HepG2 (cell line): ENCODE data around the gene KCNMB2. TPM values are rescaled to one million over a fixed set of nuclear protein-coding genes. Genes with fewer than 3 reads are reported as not detected.

Experiments used
- ATAC-seq: fragments of 200-7000 bp; cut with Tn5 transposase; 3 replicates; pipeline ENCODE4 v1.9.1; 2020; ENCODE audit warnings: mild to moderate bottlenecking, moderate library complexity
- BruUV-seq: library from RNA; stranded (reverse); fragments of 400-500 nt; replicated peaks from 2 replicates; lab custom pipeline; 2021; lab: Mats Ljungman, UMichigan
- CTCF ChIA-PET: fragments of 300-600 bp; formaldehyde crosslinking; extraction: SDS; loops from one replicate; lab custom pipeline; 2021; ENCODE audit warnings: low total read pairs, inconsistent platforms, low intra/inter-chr PET ratio; lab: Yijun Ruan, JAX
- POLR2A ChIA-PET: fragments of 350-600 bp; sonication (Branson Sonifier 250); formaldehyde crosslinking; loops from one replicate; lab custom pipeline; 2020; ENCODE audit warnings: antibody characterized with exemption, inconsistent platforms; lab: Yijun Ruan, JAX
- DNase-seq: peaks from one replicate; pipeline ENCODE4 v3.0.0-alpha.2; 2015; ENCODE audit warnings: low spot score
- FAIRE-seq: peaks from 3 replicates; lab custom pipeline; 2011; peaks lifted over from hg19 to GRCh38; lab: Jason Lieb, UNC
- H2AFZ ChIP-seq: one replicate; pipeline ENCODE4 v1.6.1; 2011; ENCODE audit warnings: low read length, inconsistent platforms
- H3K27ac ChIP-seq: fragments of 300-600 bp; 3 replicates; pipeline ENCODE4 v1.8.0; 2011; ENCODE audit warnings: mixed run types, mild to moderate bottlenecking, mixed read lengths, low read length, inconsistent platforms; ENCODE audit not compliant: insufficient read depth; ENCODE audit errors: extremely low read length
- H3K27me3 ChIP-seq, 2 experiments: fragments of 200-600 bp in 1 of 2; 2 replicates in 1 of 2; 3 replicates in 1 of 2; pipeline versions ENCODE4 v1.6.0 to v1.8.0; 2011; ENCODE audit warnings: low read length in 2 of 2, mild to moderate bottlenecking in 2 of 2, moderate library complexity in 2 of 2, inconsistent platforms in 1 of 2; ENCODE audit not compliant: insufficient read depth in 2 of 2, control insufficient read depth in 1 of 2
- H3K36me3 ChIP-seq, 2 experiments: fragments of 200-600 bp in 1 of 2; replicated peaks in 1 of 2; 2 replicates in 1 of 2; 3 replicates in 1 of 2; pipeline versions ENCODE4 v1.5.1 to v1.8.0; 2011; ENCODE audit warnings: low read length in 2 of 2, inconsistent platforms in 1 of 2; ENCODE audit not compliant: insufficient read depth in 2 of 2, control insufficient read depth in 1 of 2
- H3K4me1 ChIP-seq: 2 replicates; pipeline ENCODE4 v1.5.1; 2012; ENCODE audit warnings: low read length, inconsistent platforms; ENCODE audit not compliant: insufficient read depth
- H3K4me2 ChIP-seq: 2 replicates; pipeline ENCODE4 v1.6.0; 2011; ENCODE audit warnings: low read depth, low read length, inconsistent platforms
- H3K4me3 ChIP-seq, 3 experiments: fragments of 200-600 bp in 1 of 3; sonication (generic), shearing (Covaris generic) in 1 of 3; replicated peaks in 1 of 3; 2 replicates each; pipeline ENCODE4 v1.5.1; 2011 to 2016; ENCODE audit warnings: low read length in 3 of 3, inconsistent platforms in 2 of 3, low read depth in 2 of 3, mild to moderate bottlenecking in 2 of 3, control low read depth in 1 of 3, mixed read lengths in 1 of 3; ENCODE audit not compliant: insufficient read depth in 1 of 3
- H3K79me2 ChIP-seq: one replicate; pipeline ENCODE4 v1.6.1; 2011; ENCODE audit warnings: low read length, inconsistent platforms; ENCODE audit not compliant: insufficient read depth
- H3K9ac ChIP-seq: 2 replicates; pipeline ENCODE4 v1.6.0; 2011; ENCODE audit warnings: mild to moderate bottlenecking, low read depth, low read length, inconsistent platforms; ENCODE audit not compliant: insufficient read depth
- H3K9me3 ChIP-seq: 2 replicates; pipeline ENCODE4 v1.5.1; 2012; ENCODE audit warnings: mild to moderate bottlenecking, low read length
- H4K20me1 ChIP-seq: 2 replicates; pipeline ENCODE4 v1.6.0; 2011; ENCODE audit warnings: inconsistent platforms, mild to moderate bottlenecking, low read length, moderate library complexity; ENCODE audit not compliant: insufficient read depth
- ATAD3A ChIP-seq: sonication (generic); formaldehyde crosslinking; IDR thresholded peaks from 2 replicates; pipeline ENCODE4 v1.4.0; 2020; ENCODE audit warnings: missing genetic modification reagents
- DDIT3 ChIP-seq: sonication (generic); formaldehyde crosslinking; IDR thresholded peaks from 2 replicates; pipeline ENCODE4 v1.4.0; 2020; ENCODE audit warnings: mild to moderate bottlenecking, missing genetic modification reagents
- POLR2A ChIP-seq, 2 experiments: IDR thresholded peaks; 2 replicates each; pipeline ENCODE4 v1.6.1; 2011; ENCODE audit warnings: low read depth in 2 of 2, low read length in 2 of 2, mild to moderate bottlenecking in 1 of 2, moderate library complexity in 1 of 2; ENCODE audit not compliant: insufficient read depth in 1 of 2
- SOX13 ChIP-seq, 3 experiments: fragments of 450-650 bp in 1 of 3; sonication (generic) in 1 of 3; formaldehyde crosslinking in 1 of 3; IDR thresholded peaks in 2 of 3; conservative IDR thresholded peaks in 1 of 3; 2 replicates each; pipeline versions ENCODE4 v1.5.0 to v1.6.1; 2016 to 2020; ENCODE audit warnings: antibody characterized with exemption in 1 of 3, mild to moderate bottlenecking in 1 of 3, missing compliant biosample characterization in 1 of 3, missing genetic modification reagents in 1 of 3, moderate library complexity in 1 of 3
- ZBTB38 ChIP-seq: sonication (generic); formaldehyde crosslinking; IDR thresholded peaks from 2 replicates; pipeline ENCODE4 v1.5.1; 2020; ENCODE audit warnings: mild to moderate bottlenecking, missing genetic modification reagents
- ZNF775 ChIP-seq: sonication (generic); formaldehyde crosslinking; IDR thresholded peaks from 2 replicates; pipeline ENCODE4 v1.4.0; 2020; ENCODE audit warnings: missing genetic modification reagents, mild to moderate bottlenecking, moderate library complexity, borderline replicate concordance
- ZSCAN22 ChIP-seq: sonication (generic); formaldehyde crosslinking; IDR thresholded peaks from 2 replicates; pipeline ENCODE4 v1.4.0; 2020; ENCODE audit warnings: mild to moderate bottlenecking, missing genetic modification reagents
- WGBS: methylation state at CpG from one replicate; pipeline ENCODE4 v1.1.6; 2017; ENCODE audit warnings: low lambda C conversion rate; 5-methylcytosine and 5-hydroxymethylcytosine counted together
- in situ Hi-C: cut with HindIII; loops from 2 replicates; pipeline ENCODE4 v1.10.0; 2017; ENCODE audit warnings: low pct_unique_long_range_greater_than_20kb; ENCODE audit not compliant: extremely low pct_ligation_motif_present
- intact Hi-C: fragments of 100-400 bp; cut with micrococcal nuclease; formaldehyde crosslinking; loops from one replicate; pipeline ENCODE4 v1.10.0; 2022; ENCODE audit not compliant: unreplicated experiment
- polyA plus RNA-seq, 8 experiments: library from polyadenylated mRNA; depleted of rRNA in 3 of 8; stranded (reverse) in 7 of 8; unstranded in 1 of 8; fragments of >200 nt; fragmentation: Illumina TruSeq in 4 of 8; extraction: Trizol in 4 of 8; gene quantifications; 2 replicates each; pipeline versions ENCODE4 v1.2.1 to v1.2.3, GENCODE V29; 2011 to 2016; ENCODE audit warnings: low read depth in 4 of 8, missing spikeins in 1 of 8, mixed read lengths in 1 of 8; ENCODE audit not compliant: insufficient read depth in 1 of 8
- total RNA-seq, 5 experiments: library from RNA; depleted of rRNA; stranded (reverse); fragments of >200 nt; fragmentation: Illumina TruSeq; extraction: Trizol; gene quantifications; 2 replicates each; pipeline ENCODE4 v1.2.3, GENCODE V29; 2016; ENCODE audit warnings: low read depth in 1 of 5
- TF ChIP-seq, protein P1 (sequence below): sonication (generic); formaldehyde crosslinking; conservative IDR thresholded peaks from 2 replicates; pipeline ENCODE4 v1.4.0; 2020; ENCODE audit warnings: missing genetic modification reagents
- TF ChIP-seq, protein P2 (sequence below): sonication (generic); formaldehyde crosslinking; IDR thresholded peaks from 2 replicates; pipeline ENCODE4 v1.5.0; 2020; ENCODE audit warnings: mild to moderate bottlenecking, missing genetic modification reagents
- TF ChIP-seq, protein P3 (sequence below): sonication (generic); formaldehyde crosslinking; IDR thresholded peaks from 2 replicates; pipeline ENCODE4 v1.4.0; 2020; ENCODE audit warnings: low read depth, mild to moderate bottlenecking, missing genetic modification reagents

Gene KCNMB2
- total and polyA plus RNA-seq, 2 of the 13 experiments (the other 11 are each of a cell fraction or from before 2014, with no cell fraction given): not detected

DNA sequence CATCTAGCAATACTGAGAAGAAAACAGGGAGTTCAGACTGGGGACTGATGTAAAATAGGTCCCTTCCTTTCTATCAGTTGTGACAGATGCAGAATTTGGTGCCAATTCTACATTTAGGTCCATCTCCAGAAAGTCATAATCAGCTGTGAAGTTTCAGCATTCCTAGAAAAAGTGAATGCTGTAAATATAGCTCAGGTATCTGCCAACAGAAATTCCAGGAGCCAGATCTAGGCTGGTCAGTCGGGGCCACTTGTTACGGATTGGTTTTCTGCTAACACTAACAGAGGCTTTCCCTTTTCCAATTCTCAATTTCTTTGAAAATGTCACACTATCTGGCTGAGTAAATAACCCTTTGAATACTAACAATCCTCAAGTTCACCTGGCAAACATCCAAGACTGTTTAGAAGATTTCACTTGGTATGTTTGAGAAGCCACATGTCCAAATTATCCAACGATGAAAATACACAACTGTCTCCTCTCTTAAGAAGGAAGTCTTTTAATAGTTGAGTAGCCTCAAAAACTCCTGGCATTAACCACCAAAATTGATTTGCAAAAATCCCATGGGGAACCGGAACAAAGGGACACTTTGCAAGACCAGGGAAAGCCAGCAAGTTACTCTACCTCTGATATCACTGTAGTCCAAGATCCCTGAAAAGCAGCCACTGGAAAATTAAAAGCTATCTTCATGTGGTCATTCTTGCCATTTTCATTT is 313.1 kb downstream of the KCNMB2 start (continued):
- TF ChIP-seq, protein P1, sequence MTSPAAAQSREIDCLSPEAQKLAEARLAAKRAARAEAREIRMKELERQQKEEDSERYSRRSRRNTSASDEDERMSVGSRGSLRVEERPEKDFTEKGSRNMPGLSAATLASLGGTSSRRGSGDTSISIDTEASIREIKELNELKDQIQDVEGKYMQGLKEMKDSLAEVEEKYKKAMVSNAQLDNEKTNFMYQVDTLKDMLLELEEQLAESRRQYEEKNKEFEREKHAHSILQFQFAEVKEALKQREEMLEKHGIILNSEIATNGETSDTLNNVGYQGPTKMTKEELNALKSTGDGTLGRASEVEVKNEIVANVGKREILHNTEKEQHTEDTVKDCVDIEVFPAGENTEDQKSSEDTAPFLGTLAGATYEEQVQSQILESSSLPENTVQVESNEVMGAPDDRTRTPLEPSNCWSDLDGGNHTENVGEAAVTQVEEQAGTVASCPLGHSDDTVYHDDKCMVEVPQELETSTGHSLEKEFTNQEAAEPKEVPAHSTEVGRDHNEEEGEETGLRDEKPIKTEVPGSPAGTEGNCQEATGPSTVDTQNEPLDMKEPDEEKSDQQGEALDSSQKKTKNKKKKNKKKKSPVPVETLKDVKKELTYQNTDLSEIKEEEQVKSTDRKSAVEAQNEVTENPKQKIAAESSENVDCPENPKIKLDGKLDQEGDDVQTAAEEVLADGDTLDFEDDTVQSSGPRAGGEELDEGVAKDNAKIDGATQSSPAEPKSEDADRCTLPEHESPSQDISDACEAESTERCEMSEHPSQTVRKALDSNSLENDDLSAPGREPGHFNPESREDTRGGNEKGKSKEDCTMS (CRISPR knock-in tag): no peak
- TF ChIP-seq SOX13 (IDR thresholded peaks at IDR 0.05) (no peak), SOX13 (CRISPR knock-in tag; conservative IDR thresholded peaks at IDR 0.05 in 1 of 2, IDR thresholded peaks at IDR 0.05 in 1 of 2) (no peak), DDIT3 (CRISPR knock-in tag) (no peak)

- no peak for FAIRE-seq
- Histone ChIP-seq H2AFZ (no peak overlapping the region), H3K79me2 (no peaks in the 10 kb centered on the region), H3K9ac (no peak overlapping the region), H3K4me2 (no peak overlapping the region), H4K20me1 (no peaks in the 10 kb centered on the region), H3K27me3 (no peaks in the 10 kb centered on the region), H3K9me3 (no peaks in the 10 kb centered on the region), H3K4me3 (no peak overlapping the region), H3K27ac (no peak overlapping the region), H3K4me1 (no peaks in the 10 kb centered on the region), H3K36me3 (no peaks in the 10 kb centered on the region)
- ChIA-PET CTCF (no interaction called here), POLR2A (no interaction called here)
- ATAC-seq: no peak
- no peak for DNase-seq
- in situ Hi-C loops (no loop called here), intact Hi-C loops (no loop called here)
- WGBS: 23% methylated on average over 8 of the region's 8 CpGs
- BruUV-seq: no TSS peak
- TF ChIP-seq ATAD3A (CRISPR knock-in tag): no peak
- no peak for TF ChIP-seq ZBTB38 (CRISPR knock-in tag)
- TF ChIP-seq, protein P2, sequence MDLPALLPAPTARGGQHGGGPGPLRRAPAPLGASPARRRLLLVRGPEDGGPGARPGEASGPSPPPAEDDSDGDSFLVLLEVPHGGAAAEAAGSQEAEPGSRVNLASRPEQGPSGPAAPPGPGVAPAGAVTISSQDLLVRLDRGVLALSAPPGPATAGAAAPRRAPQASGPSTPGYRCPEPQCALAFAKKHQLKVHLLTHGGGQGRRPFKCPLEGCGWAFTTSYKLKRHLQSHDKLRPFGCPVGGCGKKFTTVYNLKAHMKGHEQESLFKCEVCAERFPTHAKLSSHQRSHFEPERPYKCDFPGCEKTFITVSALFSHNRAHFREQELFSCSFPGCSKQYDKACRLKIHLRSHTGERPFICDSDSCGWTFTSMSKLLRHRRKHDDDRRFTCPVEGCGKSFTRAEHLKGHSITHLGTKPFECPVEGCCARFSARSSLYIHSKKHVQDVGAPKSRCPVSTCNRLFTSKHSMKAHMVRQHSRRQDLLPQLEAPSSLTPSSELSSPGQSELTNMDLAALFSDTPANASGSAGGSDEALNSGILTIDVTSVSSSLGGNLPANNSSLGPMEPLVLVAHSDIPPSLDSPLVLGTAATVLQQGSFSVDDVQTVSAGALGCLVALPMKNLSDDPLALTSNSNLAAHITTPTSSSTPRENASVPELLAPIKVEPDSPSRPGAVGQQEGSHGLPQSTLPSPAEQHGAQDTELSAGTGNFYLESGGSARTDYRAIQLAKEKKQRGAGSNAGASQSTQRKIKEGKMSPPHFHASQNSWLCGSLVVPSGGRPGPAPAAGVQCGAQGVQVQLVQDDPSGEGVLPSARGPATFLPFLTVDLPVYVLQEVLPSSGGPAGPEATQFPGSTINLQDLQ (CRISPR knock-in tag): no peak
- TF ChIP-seq, protein P3, sequence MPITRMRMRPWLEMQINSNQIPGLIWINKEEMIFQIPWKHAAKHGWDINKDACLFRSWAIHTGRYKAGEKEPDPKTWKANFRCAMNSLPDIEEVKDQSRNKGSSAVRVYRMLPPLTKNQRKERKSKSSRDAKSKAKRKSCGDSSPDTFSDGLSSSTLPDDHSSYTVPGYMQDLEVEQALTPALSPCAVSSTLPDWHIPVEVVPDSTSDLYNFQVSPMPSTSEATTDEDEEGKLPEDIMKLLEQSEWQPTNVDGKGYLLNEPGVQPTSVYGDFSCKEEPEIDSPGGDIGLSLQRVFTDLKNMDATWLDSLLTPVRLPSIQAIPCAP (CRISPR knock-in tag): no peak
- TF ChIP-seq ZSCAN22 (CRISPR knock-in tag): no peak
- no peak for TF ChIP-seq POLR2A (IDR thresholded peaks at IDR 0.05; ENCODE audit: insufficient read depth in 1 of 2, low read depth in 2 of 2, low read length in 2 of 2)
- TF ChIP-seq ZNF775 (CRISPR knock-in tag): no peak
Observed at GRCh38 chr3:178850450-178851190, 314.4 kb downstream of the KCNMB2 start.
